ENCODE results near the gene LPP.
"Not testable (repeated sequence)": the region's sequence is repeated elsewhere in the genome, so short reads cannot be mapped to it uniquely, and the experiment has no call there.

Gene LPP

GRCh38 chr3:188680189-188680588 lies 526.2 kb downstream of the LPP start:
- no peak for DNase-seq (ENCODE audit: low spot score)

DNA sequence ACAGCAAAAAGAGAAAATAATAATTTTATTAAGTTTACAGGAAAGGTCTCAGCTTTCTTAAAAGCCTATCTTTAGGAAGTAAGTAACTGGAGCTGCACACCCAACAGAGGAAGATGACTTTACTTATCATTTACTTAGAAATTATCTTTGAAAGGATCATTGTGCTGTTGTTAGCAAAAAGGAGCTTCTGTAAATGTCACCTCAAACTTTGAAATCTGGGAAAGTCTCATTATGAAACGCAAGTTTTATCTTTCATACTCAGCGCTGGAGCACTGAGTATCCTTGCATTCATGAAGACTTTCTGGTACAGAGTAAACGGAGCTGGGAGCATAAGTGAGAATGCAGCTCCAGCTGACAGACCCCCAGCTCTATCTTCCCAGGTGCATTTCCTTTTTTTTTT lies 526.6 kb downstream of the LPP start:
- DNase-seq (ENCODE audit: low spot score): no peak

- no peak for DNase-seq (ENCODE audit: low spot score)
These were observed 528.4 kb downstream of the LPP start for GRCh38 chr3:188682316-188682715.

- no peak for DNase-seq (ENCODE audit: low spot score)
These were observed 529.1 kb downstream of the LPP start for GRCh38 chr3:188683032-188683521.

- no peak for DNase-seq (ENCODE audit: low spot score)
These were observed 530.3 kb downstream of the LPP start for GRCh38 chr3:188684276-188684675.

DNA sequence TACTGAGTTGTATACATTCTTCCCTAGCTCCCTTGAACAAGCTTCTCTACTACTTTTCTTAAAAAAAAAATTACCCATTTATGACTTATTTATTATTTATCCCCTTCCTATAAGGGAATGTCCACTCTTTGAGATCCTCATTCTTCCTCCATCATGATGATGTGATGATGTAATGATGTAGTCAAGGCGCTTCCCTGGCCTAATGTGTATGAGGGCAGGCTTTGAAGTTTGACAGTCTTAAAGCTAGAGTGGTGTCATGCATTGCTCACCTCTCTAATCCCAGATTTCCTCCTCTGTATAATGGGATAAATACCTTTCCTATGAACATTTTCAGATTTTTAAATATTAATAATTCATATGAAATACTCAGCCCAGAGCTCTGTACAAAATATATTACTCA lies 531.8 kb downstream of the LPP start:
- no peak for DNase-seq (ENCODE audit: low spot score)

DNA sequence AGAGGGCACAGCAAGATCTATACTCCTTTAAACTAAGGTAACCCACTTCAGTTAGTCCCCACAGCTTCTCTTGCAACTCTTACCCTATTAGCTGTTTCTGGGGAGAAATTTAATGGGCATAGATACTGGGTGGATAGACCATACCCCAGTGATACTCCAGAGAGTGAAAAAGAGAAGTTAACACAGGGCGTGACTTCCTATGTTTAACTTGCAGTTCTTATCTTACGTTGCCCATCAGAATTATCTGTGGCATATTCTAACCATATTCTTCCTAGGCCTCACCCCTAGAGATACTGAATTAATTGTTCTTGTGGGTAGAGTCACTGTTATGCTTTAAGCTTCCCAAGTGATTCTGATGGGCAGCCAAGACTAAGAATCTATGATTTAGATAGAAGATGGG lies 532.4 kb downstream of the LPP start:
- DNase-seq (ENCODE audit: low spot score): no peak

GRCh38 chr3:188687389-188687788 lies 533.4 kb downstream of the LPP start:
- no peak for DNase-seq (ENCODE audit: low spot score)

DNA sequence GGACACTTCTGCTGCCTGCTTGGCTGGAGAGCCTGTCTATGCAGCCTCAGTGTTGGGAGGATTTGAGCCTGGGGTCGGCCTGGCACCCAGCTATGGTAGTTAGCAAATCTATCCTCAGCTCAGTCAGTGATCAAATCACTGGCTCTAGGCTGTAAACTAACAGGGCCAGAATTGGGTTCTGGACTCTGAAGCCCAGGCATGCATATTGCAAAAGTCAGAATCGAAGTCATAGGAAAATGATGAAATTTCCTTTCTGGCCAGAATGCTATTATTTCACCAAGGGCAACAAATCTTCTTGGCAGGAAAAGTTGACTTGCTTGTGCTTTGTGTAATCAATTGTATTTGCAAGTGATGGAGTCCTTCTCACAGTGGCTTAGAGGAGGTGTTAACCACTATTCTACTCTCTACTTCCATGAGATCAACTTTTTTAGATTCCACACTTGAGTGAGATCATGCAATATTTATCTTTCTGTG lies 535.2 kb downstream of the LPP start:
- DNase-seq (ENCODE audit: low spot score): no peak

DNA sequence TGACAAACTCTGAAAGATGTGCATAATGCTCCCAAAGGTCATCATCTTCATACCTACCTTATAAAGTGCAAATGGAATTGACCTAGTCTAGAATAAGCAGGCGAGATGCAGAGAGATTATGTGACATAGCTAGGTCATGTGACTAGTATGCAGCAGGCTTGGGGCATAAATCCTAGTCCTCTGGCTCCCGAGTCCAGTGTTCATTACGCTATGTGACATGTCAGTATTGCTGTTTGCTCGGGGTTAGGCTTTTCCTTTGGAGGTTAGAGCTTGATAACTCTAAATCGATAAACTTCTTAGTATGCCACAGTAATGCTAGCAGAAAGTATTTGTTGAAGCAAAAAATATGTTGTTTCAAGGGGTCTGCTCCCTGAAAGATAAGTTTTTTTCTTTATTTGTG lies 536.1 kb downstream of the LPP start:
- DNase-seq (ENCODE audit: low spot score): no peak

GRCh38 chr3:188691004-188691403 lies 537.0 kb downstream of the LPP start:
- no peak for DNase-seq (ENCODE audit: low spot score)

DNA sequence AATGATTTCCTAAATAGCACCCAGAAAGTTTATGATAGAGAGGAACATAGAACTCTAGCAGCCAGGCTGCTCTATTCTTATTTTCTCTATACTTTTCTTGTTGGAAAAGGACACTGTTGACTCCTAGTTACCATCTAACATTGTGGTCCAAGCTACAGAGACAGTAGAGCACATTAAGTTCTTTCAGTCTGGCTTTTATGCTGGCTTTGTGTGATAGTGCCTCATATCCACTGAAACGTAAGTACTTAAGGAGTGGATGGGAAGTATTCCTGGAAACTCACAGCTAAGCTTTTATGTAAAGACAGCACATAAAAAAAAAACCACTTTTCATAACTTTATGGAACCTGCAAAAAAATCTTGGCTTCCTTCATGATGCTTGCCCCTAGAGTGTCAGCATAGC lies 537.7 kb downstream of the LPP start:
- no peak for DNase-seq (ENCODE audit: low spot score)

DNA sequence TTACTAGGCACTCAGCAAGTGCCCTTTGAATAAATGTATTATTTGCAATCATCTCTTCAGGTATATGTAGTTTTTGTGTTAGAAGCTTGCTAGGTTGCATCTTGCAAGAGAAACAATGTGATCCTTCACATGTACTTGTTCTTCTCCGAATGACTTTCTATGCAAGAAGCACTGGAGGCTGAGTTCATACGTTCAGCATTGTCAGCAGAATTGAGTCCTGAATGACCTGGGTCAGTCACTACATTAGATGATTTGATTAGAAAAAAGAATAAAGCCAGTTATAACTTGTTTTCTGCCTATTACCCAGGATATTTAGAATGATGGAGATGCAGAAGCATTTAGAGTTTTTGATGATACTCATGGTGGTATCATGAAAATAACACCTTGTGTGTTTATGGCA lies 538.7 kb downstream of the LPP start:
- no peak for DNase-seq (ENCODE audit: low spot score)

DNA sequence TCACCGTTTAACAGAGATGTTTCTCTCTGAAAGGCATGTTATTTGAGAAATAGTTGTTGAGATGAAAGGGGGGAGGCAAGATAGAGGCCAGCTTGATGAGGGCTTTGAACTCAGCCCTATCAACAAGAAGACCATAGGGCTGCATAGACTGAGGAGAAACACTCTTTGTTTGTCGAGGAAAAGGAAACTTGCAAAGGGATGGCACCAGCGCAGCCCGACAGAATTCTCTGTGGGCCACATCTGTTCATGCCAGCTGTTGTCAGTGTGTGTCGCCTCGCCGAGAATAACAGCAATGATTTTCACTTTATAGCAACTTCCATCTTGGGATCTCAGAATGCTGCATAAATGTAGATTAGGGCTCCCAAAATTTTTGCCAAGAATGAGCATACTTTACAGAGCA lies 539.5 kb downstream of the LPP start:
- no peak for DNase-seq (ENCODE audit: low spot score)

DNA sequence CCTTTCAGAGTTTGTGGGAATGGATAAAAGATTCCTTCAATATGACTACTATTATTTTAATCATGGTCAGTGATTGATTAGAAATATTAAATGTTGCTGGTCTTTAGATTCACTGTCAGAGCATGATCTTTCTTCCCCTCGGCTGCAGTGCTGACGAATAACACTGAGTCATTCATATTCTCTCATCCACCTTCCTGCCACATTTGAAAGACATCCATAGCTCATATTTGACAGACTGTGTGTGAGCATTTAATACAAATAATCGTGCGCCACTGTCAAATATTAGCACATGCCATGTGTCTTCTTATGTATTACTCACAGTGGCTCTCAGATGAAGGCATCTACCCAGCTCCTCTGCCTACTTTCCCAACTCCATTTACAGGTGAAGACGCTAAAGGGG lies 541.3 kb downstream of the LPP start:
- DNase-seq (ENCODE audit: low spot score): no peak

- no peak for DNase-seq (ENCODE audit: low spot score)
These were observed 543.2 kb downstream of the LPP start for GRCh38 chr3:188697127-188697526.

DNA sequence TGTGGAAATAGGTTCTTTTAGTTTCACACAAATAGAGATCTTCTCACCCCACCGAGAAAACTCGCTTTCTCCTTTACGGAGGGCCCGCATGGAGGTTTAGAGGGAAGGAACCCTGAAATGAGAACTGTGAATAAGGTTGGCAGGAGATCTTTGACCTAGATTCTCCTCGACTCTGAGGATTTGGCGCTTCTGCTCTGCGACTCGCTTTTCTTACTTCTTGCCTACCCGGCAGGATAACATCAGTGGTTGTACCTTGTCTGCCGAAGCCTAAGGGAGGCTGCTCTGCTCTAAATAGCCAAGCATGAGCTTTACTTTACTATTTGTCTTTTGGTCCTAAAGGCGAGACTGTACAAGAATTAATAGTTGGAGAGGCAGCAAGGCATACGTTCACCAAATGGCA lies 544.5 kb downstream of the LPP start:
- no peak for DNase-seq (ENCODE audit: low spot score)

DNA sequence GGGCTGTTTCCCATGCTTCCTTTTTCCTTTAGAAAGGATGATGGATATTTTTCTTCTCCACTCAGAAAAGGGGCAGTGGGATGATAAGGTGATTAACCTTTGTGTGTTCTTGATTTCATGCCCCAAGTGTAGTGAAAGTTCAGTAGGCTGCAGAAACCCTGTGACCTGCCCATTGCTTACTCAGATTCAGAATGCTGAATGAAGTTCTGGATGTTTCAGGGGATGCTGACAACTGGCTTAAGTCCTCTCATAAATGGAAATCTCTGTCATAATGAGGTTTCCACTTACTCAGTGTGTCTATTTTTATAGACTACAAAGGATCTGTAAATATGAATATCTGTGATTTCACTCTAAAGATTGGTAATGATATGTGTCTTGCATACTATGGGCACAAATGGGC lies 546.5 kb downstream of the LPP start:
- DNase-seq (ENCODE audit: low spot score): no peak

DNA sequence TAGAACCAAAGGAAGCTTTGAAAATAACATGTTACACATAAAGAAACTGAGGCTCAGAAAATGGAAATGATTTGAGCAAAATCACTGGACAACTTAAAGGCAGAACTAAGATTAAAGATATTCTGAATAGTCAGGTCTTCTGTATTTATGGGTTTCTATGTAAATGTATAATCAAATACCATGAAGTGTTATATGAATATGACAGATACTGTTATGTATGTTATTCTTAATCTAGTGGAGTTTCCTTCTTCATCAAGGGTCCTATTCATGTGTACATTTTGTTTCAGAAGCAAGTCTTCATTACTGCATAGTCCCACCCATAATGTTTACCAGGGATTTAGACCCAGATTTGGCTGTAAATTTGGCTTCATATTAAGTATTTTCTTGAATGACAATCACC lies 547.0 kb downstream of the LPP start:
- DNase-seq (ENCODE audit: low spot score): no peak

GRCh38 chr3:188701485-188701969 lies 547.6 kb downstream of the LPP start:
- no peak for DNase-seq (ENCODE audit: low spot score)

DNA sequence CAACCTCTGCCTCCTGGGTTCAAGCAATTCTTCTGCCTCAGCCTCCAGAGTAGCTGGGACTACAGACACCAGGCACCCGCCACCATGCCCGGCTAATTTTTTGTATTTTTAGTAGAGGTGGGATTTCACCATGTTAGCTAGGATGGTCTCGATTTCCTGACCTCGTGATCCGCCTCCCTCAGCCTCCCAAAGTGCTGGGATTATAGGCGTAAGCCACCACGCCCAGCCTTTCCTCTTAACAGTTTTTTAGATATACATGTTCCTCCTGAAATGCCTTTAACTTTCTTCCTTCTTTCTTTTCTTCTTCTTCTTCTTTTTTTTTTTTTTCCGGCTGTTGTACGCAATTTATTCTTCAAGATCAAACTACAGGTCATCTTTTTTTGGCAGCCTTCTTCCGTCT lies 548.1 kb downstream of the LPP start:
- DNase-seq (ENCODE audit: low spot score): not testable (repeated sequence)

- no peak for DNase-seq (ENCODE audit: low spot score)
These were observed 552.2 kb downstream of the LPP start for GRCh38 chr3:188706176-188706575.

DNA sequence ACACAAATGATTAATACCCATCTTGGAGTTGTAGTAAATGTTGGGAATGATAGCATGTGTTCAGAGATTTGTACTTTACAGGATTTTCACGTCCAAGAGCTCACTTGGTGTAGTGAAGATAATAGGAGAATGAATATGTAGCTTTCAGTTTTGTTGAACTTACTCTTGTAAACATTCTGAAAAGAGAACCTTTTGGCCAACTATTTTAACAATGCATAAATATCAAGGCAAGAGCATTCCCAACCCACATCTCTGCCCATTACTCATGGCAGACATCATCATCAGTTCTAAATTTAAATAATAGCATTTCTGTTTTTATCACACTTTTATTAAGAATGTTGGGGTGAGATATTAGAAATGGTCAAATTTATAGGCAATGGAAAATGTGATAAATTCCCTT lies 552.6 kb downstream of the LPP start:
- no peak for DNase-seq (ENCODE audit: low spot score)

DNA sequence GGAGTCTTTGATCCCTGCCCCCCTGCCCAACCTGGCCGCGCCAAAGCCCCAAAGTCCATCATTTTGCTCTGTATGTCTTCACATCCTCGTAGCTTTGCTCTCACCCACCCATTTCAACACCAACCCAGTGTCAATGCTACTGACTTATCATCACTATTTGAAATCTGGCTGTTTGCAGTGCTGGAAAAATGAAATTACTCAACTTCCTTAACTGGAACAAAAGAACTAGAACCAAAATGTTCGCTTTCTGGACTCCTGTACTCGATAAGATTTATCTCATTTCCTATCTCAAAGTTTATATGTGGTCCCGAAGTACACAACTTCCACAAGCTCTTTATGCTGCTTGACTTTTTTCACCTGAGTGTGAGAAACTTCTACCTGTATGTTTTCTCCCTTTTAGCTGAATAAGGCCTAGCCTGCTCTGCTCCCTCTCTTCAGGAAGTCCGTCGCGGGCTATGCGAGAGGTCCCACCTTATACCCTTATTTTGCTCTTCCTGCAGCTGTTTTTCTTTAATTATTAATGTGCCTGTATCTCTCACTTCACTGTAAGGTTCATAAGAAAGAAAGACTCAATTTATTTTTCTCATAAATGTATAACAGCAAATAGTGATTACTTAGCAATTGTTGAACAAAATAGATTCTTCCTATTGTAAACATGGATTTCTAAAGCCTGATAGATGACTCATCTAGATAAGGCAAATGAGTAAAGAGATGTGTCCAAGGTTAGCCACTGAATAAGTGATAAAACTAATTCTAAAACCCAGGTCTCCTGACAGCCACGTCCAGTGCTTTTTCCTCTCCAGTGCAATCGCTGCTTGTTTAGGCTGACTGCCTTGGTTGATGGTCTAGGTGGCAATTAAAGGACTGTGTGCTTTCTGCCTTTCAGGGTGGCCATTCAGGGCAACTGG lies 553.7 kb downstream of the LPP start:
- no peak for DNase-seq (ENCODE audit: low spot score)

All from COLO829 (cell line).